WTC11 (cell line): ENCODE results near the gene PI4KA.

Source experiments
- AFF4 ChIP-seq: sonication (generic); formaldehyde crosslinking; IDR thresholded peaks from 2 replicates; pipeline ENCODE4 v1.8.1; 2023; ENCODE audit warnings: mild to moderate bottlenecking, missing genetic modification reagents, borderline replicate concordance
- CTCF ChIP-seq: fragments of 200-600 bp; IDR thresholded peaks from 2 replicates; pipeline ENCODE4 v1.8.0; 2022; ENCODE audit warnings: antibody characterized with exemption
- FOXK1 ChIP-seq: sonication (generic); formaldehyde crosslinking; IDR thresholded peaks from 2 replicates; pipeline ENCODE4 v1.8.0; 2022; ENCODE audit warnings: mild to moderate bottlenecking, moderate library complexity, missing genetic modification reagents
- NFE2L1 ChIP-seq: sonication (generic); formaldehyde crosslinking; IDR thresholded peaks from 2 replicates; pipeline ENCODE4 v1.8.1; 2023; ENCODE audit warnings: missing genetic modification reagents
- USF2 ChIP-seq: sonication (generic); formaldehyde crosslinking; IDR thresholded peaks from 2 replicates; pipeline ENCODE4 v1.8.1; 2023; ENCODE audit warnings: mild to moderate bottlenecking, missing genetic modification reagents, moderate library complexity

- TF ChIP-seq FOXK1 (CRISPR knock-in tag): no peak
- no peak for TF ChIP-seq NFE2L1 (CRISPR knock-in tag)
- TF ChIP-seq AFF4 (CRISPR knock-in tag): no peak
- TF ChIP-seq USF2 (CRISPR knock-in tag): no peak
- no peak for TF ChIP-seq CTCF
Measured at GRCh38 chr22:20762233-20762796, 96.3 kb downstream of the PI4KA start.
